PC-3 (cell line): ENCODE results near the gene CRYBB3. TPM values are rescaled to one million over a fixed set of nuclear protein-coding genes. Genes with fewer than 3 reads are reported as not detected.

ENCODE experiments used
- ATAC-seq: fragments of 200-7000 bp; cut with Tn5 transposase; 2 replicates; pipeline ENCODE4 v1.9.1; 2020; ENCODE audit warnings: mild to moderate bottlenecking, moderate library complexity
- BruUV-seq: library from RNA; stranded (reverse); fragments of 400-500 nt; replicated peaks from 2 replicates; lab custom pipeline; 2021; lab: Mats Ljungman, UMichigan
- CTCF ChIA-PET: fragments of 300-600 bp; sonication (Branson Sonifier 250); formaldehyde crosslinking; loops from one replicate; lab custom pipeline; 2022; ENCODE audit warnings: antibody characterized with exemption; lab: Charles Lee
- POLR2A ChIA-PET: fragments of 300-600 bp; sonication (Branson Sonifier 250); formaldehyde crosslinking; loops from one replicate; lab custom pipeline; 2022; ENCODE audit warnings: antibody characterized with exemption; ENCODE audit not compliant: unreplicated experiment; lab: Charles Lee
- DNase-seq: peaks from one replicate; pipeline ENCODE4 v3.0.0-alpha.2; 2015
- H2AFZ ChIP-seq: fragments of 300-600 bp; sonication (generic); 2 replicates; pipeline ENCODE4 v1.6.0; 2016; ENCODE audit warnings: antibody characterized with exemption, low read length
- H3F3A ChIP-seq: fragments of 300-600 bp; sonication (generic); one replicate; pipeline ENCODE4 v1.6.0; 2017; ENCODE audit warnings: antibody characterized with exemption, low read length, control low read depth, mild to moderate bottlenecking; ENCODE audit not compliant: unreplicated experiment
- H3K27ac ChIP-seq: fragments of 300-600 bp; sonication (generic); 2 replicates; pipeline ENCODE4 v1.5.1; 2016; ENCODE audit warnings: mild to moderate bottlenecking, low read length
- H3K27me3 ChIP-seq: fragments of 300-600 bp; sonication (generic); 2 replicates; pipeline ENCODE4 v1.6.1; 2016; ENCODE audit warnings: low read length, mixed read lengths
- H3K36me3 ChIP-seq: fragments of 300-600 bp; sonication (generic); 2 replicates; pipeline ENCODE4 v1.6.1; 2016; ENCODE audit warnings: low read depth, mixed run types, low read length, mixed read lengths
- H3K4me1 ChIP-seq: fragments of 300-600 bp; sonication (generic); 2 replicates; pipeline ENCODE4 v1.5.1; 2016; ENCODE audit warnings: low read length; ENCODE audit not compliant: insufficient read depth
- H3K4me2 ChIP-seq: fragments of 300-600 bp; sonication (generic); 2 replicates; pipeline ENCODE4 v1.6.0; 2016; ENCODE audit warnings: low read length
- H3K4me3 ChIP-seq: fragments of 300-600 bp; sonication (generic); 2 replicates; pipeline ENCODE4 v1.5.1; 2016; ENCODE audit warnings: mild to moderate bottlenecking, low read length, mixed read lengths
- H3K79me2 ChIP-seq: fragments of 300-600 bp; sonication (generic); 2 replicates; pipeline ENCODE4 v1.6.1; 2017; ENCODE audit warnings: low read length, mixed read lengths
- H3K9ac ChIP-seq: fragments of 300-600 bp; sonication (generic); 2 replicates; pipeline ENCODE4 v1.6.0; 2016; ENCODE audit warnings: mild to moderate bottlenecking, low read length
- H3K9me2 ChIP-seq: fragments of 300-600 bp; sonication (generic); replicated peaks from 2 replicates; pipeline ENCODE4 v1.6.1; 2016; ENCODE audit warnings: mixed run types, low read length, mixed read lengths
- H3K9me3 ChIP-seq: fragments of 300-600 bp; sonication (generic); 2 replicates; pipeline ENCODE4 v1.6.1; 2016; ENCODE audit warnings: low read length, mixed read lengths
- H4K20me1 ChIP-seq: fragments of 300-600 bp; sonication (generic); 2 replicates; pipeline ENCODE4 v1.6.1; 2016; ENCODE audit warnings: low read length, mixed read lengths
- CTCF ChIP-seq: fragments of 300-600 bp; sonication (generic); conservative IDR thresholded peaks from 2 replicates; pipeline ENCODE4 v1.5.1; 2017; ENCODE audit warnings: antibody characterized with exemption, low read depth, mild to moderate bottlenecking, low read length
- EZH2 ChIP-seq: fragments of 300-600 bp; sonication (generic); IDR thresholded peaks from one replicate; pipeline ENCODE4 v1.6.1; 2017; ENCODE audit warnings: antibody characterized with exemption, mild to moderate bottlenecking, low read length; ENCODE audit not compliant: unreplicated experiment
- EZH2phosphoT487 ChIP-seq: fragments of 300-600 bp; sonication (generic); IDR thresholded peaks from 2 replicates; pipeline ENCODE4 v1.6.1; 2018; ENCODE audit warnings: mild to moderate bottlenecking, antibody characterized with exemption, low read length, borderline replicate concordance
- intact Hi-C: fragments of 100-400 bp; cut with micrococcal nuclease; formaldehyde crosslinking; loops from 2 replicates; pipeline ENCODE4 v1.9.0; 2023
- total RNA-seq: library from RNA; depleted of rRNA; stranded (reverse); fragments of >200 nt; gene quantifications from 2 replicates; pipeline ENCODE4 v1.2.3, GENCODE V29; 2014

The CRYBB3 gene
- total RNA-seq, 1 experiment from 2014 or later, result 1.2 TPM

- no peak overlapping the region for H3K4me2 ChIP-seq
- H3K4me1 ChIP-seq, result peaks cover 7% of the 10 kb centered on the region; the same call in 1 of the 2 replicates
- no peak overlapping the region for H3K4me3 ChIP-seq
- intact Hi-C loops, result no loop called here
- H3K79me2 ChIP-seq, result no peaks in the 10 kb centered on the region
- TF ChIP-seq EZH2phosphoT487, result no peak
- no peak for TF ChIP-seq CTCF
- no peak for TF ChIP-seq EZH2
- no peaks in the 10 kb centered on the region for H3K9me2 ChIP-seq
- no peaks in the 10 kb centered on the region for H4K20me1 ChIP-seq
- H3K9me3 ChIP-seq, result no peaks in the 10 kb centered on the region
- ChIA-PET CTCF (interaction anchor here (0.5 kb wide), 1 partner anchor 81 kb away, joined by 6 read pairs; no protein-coding TSS in a partner anchor), POLR2A (no interaction called here)
- DNase-seq (no peak), ATAC-seq (no peak)
- no peak overlapping the region for H3K9ac ChIP-seq
- no peaks in the 10 kb centered on the region for H3K27me3 ChIP-seq
- H3K36me3 ChIP-seq, result no peaks in the 10 kb centered on the region
- no peak overlapping the region for H2AFZ ChIP-seq
- H3F3A ChIP-seq, result no peaks in the 10 kb centered on the region
- no peak overlapping the region for H3K27ac ChIP-seq
- no TSS peak for BruUV-seq
Measured at GRCh38 chr22:25166266-25167040, 33.2 kb upstream of the CRYBB3 start.

- Histone ChIP-seq H3K4me2 (no peak overlapping the region), H3K9ac (no peak overlapping the region), H3K9me3 (no peaks in the 10 kb centered on the region), H3K9me2 (no peaks in the 10 kb centered on the region), H3K4me1 (peaks cover 7% of the 10 kb centered on the region; the same call in 1 of the 2 replicates), H3K79me2 (no peaks in the 10 kb centered on the region), H3K27ac (no peak overlapping the region), H3F3A (no peaks in the 10 kb centered on the region), H3K36me3 (no peaks in the 10 kb centered on the region), H3K27me3 (no peaks in the 10 kb centered on the region), H2AFZ (no peak overlapping the region), H4K20me1 (no peaks in the 10 kb centered on the region), H3K4me3 (no peak overlapping the region)
- CTCF ChIA-PET, result interaction anchor here (0.5 kb wide), 1 partner anchor 81 kb away, joined by 6 read pairs; no protein-coding TSS in a partner anchor
- no TSS peak for BruUV-seq
- TF ChIP-seq EZH2phosphoT487, result no peak
- TF ChIP-seq EZH2, result no peak
- no peak for TF ChIP-seq CTCF
- POLR2A ChIA-PET, result no interaction called here
- intact Hi-C loops, result no loop called here
- DNase-seq, result peak; percentile 15
- ATAC-seq, result peak; percentile 37; the same call in 1 of the 2 replicates
Measured at GRCh38 chr22:25167082-25167481, 32.6 kb upstream of the CRYBB3 start.
